OCI-LY7 (cell line): ENCODE measurements around the gene SART3.

Experiments used
- EZH2phosphoT487 ChIP-seq: fragments of 200-600 bp; sonication (generic); IDR thresholded peaks from 2 replicates; pipeline ENCODE4 v1.6.1; 2018; ENCODE audit warnings: low read depth, borderline replicate concordance, mild to moderate bottlenecking, mixed run types, antibody characterized with exemption, low read length, moderate library complexity, mixed read lengths
- TF ChIP-seq, protein P1 (sequence below): fragments of 200-600 bp; sonication (generic); conservative IDR thresholded peaks from 2 replicates; pipeline ENCODE4 v1.5.1; 2014; ENCODE audit warnings: mild to moderate bottlenecking, antibody characterized with exemption, low read length, moderate library complexity, mixed read lengths

DNA sequence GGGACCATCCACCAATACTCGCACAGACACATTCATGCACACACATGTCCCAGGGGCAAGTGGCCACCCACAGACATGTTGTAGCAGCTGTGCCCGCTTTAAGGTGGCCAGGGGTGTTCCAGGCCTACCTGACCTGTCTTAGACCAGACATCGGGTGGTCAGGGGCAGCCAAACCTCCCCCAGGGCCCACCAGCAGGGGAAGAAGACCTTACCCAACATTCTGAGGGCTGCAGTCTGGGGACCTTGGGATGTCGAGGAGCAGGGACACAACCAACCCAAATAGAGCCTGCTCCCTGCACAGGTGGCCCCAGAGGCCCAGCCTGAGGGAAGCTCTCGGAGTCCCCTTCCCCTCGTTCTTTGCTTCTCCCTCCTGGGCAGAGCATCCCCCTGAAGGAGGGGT is 38.6 kb upstream of the SART3 start:
- no peak for TF ChIP-seq EZH2phosphoT487
- TF ChIP-seq, protein P1, sequence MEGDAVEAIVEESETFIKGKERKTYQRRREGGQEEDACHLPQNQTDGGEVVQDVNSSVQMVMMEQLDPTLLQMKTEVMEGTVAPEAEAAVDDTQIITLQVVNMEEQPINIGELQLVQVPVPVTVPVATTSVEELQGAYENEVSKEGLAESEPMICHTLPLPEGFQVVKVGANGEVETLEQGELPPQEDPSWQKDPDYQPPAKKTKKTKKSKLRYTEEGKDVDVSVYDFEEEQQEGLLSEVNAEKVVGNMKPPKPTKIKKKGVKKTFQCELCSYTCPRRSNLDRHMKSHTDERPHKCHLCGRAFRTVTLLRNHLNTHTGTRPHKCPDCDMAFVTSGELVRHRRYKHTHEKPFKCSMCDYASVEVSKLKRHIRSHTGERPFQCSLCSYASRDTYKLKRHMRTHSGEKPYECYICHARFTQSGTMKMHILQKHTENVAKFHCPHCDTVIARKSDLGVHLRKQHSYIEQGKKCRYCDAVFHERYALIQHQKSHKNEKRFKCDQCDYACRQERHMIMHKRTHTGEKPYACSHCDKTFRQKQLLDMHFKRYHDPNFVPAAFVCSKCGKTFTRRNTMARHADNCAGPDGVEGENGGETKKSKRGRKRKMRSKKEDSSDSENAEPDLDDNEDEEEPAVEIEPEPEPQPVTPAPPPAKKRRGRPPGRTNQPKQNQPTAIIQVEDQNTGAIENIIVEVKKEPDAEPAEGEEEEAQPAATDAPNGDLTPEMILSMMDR = no peak
